Measurements from ENCODE around the gene PANK2.
A peak's percentile ranks its signal among the peaks of the same experiment; 100 is the strongest.
"Not testable (repeated sequence)": the region's sequence is repeated elsewhere in the genome, so short reads cannot be mapped to it uniquely, and the experiment has no call there.

The PANK2 gene

DNA sequence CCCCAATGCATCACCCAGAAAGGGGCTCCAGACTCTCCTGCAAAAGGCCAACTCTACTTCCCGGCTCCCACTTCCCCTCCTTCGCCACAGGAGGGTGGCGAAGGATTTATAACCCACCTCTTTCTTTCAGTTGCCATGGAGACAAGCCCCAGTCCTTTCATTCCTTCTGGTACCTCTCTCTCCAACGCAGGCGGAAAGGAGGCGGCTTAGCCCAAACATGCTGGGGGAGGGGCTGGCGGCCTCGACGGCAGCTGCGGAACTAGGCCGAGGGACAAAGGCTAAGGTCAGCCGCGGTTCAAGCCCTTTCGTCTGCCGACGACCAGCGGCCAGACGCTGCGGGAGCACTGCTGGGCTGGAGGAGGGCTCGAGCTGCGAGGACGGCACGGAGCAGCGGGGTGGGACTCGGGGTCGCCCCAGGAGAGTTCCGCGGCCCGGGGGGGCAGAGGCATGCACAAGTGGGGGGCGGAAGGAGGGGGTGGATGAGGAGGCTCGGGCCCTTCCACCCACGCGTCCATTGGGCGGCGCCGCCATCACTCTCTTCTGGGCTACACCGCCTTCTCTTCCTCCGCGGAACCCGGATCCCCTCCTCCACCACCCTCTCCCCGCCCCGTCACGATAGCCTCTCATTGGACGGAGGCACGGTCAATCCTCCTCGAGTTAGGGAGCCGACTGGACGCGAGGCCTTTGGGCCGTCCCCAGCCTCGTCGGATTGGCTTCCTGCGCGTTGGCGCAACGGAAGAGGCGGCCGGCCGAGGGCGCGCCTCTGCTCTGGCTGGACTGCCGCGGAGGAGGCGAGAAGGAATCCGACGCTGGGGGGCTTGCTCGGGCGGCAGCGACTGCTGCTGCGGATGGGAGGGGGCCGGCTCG, at the start of gene PANK2:
PANK2 (plus strand) TSS at position 766 of the 867 bp plus-strand sequence.
- DNase-seq (ENCODE audit: low read depth, low spot score), result peak; percentile 95

DNA sequence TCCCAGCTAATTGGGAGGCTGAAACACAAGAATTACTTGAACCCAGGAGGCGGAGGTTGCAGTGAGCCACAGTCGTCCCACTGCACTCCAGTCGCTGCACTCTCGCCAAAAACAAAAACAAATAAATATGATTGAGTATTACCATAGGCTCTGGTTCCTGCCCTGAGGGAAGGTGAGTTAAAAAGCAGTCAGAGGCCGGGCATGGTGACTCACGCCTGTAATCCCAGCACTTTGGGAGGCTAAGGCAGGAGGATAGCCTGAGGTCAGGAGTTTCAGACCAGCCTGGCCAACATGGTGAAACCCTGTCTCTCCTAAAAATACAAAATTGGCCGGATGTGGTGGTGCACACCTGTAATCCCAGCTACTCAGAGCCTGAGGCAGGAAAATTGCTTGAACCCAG, 49.0 kb upstream of the PANK2 start:
- not testable (repeated sequence) for DNase-seq (ENCODE audit: low read depth, low spot score)

DNA sequence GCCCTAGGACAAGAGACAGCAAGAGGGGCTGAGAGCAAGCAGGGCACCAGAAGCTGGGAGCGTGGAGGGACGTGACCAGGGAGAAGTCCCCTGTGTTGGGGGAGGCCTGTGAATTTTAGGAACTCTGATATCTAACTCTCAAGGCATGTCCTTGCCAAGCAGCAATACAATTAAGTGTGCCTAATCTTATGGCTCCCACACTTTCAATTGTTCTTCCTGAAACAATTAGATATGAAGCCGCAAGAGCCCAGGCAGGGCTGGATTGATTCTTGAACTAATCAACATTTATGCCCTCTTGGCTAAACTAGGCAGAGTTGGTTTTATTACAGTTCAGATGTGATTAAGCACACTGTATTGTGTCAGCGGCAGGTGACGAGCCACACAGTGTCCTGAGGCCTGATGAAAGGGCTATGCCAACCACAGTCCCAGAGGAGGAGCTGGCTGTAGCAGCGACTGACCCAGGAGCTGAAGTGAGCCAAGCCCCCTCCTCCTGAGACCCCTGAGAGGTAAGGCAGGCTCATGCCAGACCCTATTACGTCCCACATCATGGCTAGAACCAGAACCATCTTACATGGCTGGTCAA, 46.7 kb upstream of the PANK2 start:
- no peak for DNase-seq (ENCODE audit: low read depth, low spot score)

DNA sequence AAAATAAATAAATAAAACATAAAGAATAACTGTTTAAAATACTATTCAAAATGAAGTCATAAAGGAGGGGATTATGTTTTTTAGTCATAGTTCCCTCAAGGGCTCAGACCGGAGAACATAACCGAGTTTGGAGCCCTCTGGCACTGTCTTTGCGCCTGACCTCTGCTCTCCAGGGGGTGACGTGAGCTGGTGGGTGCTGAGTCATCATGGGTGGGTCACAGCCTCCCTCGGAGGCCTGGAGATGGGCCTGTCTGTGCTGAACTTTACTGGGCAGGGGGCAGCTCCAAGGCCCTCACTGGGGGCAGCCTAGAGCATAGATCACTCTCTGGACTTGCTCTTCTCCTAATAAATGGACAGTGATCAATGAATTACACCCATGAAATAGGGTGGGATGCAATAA, 45.7 kb upstream of the PANK2 start:
- DNase-seq (ENCODE audit: low read depth, low spot score), result no peak

DNA sequence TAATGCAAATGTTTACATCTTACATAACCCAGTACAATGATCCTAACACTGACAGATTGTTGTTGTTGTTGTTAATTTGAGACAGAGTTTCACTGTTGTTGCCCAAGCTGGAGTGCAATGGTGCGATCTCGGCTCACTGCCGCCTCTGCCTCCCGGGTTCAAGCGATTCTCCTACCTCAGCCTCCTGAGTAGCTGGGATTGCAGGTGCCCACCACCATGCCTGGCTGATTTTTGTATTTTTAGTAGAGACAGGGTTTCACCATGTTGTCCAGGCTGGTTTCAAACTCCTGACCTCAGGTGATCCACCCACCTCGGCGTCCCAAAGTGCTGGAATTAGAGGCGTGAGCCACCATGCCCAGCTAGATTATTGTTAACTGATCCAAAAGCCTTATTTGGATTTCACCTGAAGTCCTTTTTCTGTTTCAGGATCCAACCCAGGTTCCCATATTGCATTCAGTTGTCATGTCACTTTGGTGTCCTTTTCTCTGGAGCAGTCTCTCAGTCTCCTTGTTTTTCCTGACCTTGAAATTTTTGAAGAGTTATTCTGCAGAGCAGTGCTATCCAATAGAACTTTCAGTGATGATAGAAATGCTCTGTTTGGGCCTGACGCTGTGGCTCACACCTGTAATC, 45.1 kb upstream of the PANK2 start:
- DNase-seq (ENCODE audit: low read depth, low spot score), result not testable (repeated sequence)

DNA sequence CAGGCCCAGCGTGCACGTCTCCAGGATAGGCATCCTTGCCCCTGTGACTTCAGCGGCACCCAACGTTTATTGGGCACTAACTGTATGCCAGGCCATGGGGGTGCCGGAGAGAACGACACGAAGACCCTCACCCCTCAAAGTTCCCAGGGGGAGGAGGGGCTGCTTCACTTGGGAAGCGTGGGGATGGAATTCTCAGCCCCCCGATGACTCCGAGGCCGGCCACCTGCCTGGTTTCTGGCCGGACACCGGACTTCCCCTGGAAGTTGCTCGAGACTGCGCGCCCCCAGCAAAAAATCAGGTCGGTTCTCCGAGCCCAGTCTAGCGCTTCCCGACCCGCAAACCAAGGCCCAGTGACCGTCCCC, 42.8 kb upstream of the PANK2 start:
- no peak for DNase-seq (ENCODE audit: low read depth, low spot score)

DNA sequence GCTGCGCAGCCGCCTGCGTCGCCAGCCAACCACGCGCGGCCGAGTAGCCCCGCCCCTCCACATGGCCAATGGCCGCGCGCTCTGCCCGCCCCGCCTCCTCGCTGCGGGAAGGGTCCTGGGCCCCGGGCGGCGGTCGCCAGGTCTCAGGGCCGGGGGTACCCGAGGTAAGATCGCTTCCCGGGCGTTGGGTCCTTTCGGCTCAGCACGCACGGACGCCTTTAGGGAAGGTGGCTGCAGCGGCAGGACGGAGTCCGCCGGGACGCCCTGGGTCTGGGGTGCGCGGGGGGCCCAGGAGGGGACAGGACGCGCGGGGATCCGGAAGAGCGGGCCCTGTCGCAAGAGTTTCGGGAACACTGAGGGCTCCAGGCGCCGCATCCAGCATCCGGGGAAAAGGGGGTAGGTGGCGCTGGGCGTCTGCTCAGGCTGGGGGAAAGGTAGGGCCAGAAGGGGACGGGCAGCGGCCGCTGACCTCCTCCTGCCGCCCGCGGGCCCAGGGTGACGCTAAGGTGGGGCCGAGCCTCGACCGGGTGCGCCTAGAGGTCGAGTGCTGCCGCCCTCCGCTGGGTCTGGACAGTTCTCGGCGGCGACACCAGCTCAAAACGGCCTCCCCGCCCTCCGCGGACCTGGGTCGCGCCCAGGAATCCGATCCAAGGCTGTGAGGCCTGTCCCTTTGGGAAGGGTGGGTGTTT, 42.3 kb upstream of the PANK2 start, which contains the start of gene MAVS:
MAVS (plus strand) TSS at position 95 of the 689 bp plus-strand sequence. CDS start 7,791 bp downstream, outside the sequence.
- DNase-seq (ENCODE audit: low read depth, low spot score), result peak; percentile 65

DNA sequence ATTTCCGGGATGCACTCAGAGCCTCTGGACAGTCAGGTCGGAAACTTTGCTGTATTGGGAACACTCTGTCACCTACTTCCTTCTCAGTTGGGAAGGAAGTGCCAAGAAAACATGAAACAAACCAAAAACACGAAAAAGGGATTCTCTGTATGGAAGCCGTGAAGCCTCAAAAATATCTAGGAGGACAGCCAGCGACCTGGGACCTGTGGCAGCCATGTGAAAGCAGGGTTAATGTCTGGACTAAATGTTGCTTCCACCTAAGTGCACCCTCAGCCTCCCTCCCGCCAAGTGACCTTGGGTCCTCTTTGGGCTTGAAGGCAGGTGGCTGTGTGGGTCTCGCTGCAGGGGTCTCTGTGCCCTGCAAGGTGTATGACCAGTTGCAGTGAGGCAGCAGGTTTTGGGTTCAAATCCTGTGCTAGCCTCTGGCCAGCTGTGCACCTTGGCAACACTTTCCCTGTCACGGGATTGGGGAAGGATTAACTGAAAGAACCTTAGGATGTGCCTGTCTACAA, 41.7 kb upstream of the PANK2 start:
- DNase-seq (ENCODE audit: low read depth, low spot score), result no peak

DNA sequence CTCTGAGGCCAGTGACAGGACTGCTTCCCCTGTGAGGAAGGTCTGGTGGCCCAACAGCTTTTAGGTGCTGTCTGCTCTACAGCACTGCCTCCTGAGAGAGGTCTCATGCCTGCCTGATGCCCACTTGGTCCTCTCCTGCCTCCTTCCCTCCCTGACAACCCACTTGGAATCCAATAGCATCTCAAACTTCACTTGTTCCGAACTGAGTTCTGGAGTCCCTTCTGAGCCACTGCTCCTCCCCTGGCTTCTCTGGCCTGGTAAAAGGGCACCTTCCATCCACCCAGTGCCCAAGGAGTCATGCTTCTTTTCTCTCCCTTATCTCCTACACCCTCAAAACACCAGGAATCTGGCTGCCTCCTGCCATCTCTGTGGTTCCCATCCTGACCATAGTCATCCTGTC, 40.6 kb upstream of the PANK2 start:
- no peak for DNase-seq (ENCODE audit: low read depth, low spot score)

DNA sequence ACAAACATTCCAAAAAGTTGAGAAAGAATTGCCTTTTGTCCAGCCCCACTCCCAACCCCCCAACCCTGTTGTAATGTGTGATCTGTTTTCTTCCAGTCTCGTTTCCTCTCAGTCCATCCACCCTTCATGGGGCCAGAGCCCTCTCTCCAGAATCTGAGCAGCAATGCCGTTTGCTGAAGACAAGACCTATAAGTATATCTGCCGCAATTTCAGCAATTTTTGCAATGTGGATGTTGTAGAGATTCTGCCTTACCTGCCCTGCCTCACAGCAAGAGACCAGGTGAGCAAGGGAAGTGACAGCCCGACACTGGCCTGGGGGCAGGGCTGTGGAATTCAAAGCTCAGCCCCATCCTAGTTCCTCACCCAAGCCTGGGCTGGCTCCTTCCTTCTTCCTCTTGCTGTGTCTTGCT, 34.7 kb upstream of the PANK2 start:
- no peak for DNase-seq (ENCODE audit: low read depth, low spot score)

DNA sequence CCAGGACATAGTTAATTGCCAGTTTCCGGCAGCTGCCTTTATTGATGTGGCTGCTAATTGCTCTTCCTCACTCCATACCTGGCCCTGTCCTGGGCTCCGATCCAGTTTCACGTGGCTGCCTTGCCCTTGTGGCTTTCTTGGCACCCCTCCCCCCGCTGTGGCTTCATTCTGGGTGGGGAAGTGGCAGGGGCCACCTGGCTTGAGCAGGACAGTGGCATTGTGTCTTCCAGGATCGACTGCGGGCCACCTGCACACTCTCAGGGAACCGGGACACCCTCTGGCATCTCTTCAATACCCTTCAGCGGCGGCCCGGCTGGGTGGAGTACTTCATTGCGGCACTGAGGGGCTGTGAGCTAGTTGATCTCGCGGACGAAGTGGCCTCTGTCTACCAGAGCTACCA, 31.8 kb upstream of the PANK2 start:
- no peak for DNase-seq (ENCODE audit: low read depth, low spot score)

DNA sequence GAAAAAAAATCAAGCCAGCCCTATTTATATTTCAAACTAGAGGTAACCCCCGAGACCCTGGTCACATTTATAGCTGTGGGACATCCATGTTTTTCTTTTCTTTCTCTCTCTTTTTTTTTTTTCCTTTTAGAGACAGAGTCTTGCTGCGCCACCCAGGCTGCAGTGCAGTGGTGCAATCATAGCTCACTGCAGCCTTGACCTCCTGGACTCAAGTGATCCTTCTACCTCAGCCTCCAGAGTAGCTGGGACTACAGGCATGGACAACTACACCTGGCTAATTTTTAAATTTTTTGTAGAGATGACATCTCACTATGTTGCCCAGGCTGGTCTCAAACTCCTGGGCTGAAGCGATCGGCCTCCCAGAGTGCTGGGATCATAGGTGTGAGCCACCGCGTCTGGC, 30.5 kb upstream of the PANK2 start:
- DNase-seq (ENCODE audit: low read depth, low spot score), result no peak

DNA sequence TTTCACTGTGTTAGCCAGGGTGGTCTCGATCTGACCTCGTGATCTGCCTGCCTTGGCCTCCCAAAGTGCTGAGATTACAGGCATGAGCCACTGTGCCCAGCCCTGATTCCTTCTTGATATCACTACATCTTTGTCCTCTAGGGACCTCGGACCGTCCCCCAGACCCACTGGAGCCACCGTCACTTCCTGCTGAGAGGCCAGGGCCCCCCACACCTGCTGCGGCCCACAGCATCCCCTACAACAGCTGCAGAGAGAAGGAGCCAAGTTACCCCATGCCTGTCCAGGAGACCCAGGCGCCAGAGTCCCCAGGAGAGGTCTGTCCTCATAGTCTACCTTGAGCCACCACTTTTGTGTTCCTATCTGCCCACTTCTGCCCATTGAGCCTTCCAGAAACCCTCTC, 28.0 kb upstream of the PANK2 start:
- no peak for DNase-seq (ENCODE audit: low read depth, low spot score)

DNA sequence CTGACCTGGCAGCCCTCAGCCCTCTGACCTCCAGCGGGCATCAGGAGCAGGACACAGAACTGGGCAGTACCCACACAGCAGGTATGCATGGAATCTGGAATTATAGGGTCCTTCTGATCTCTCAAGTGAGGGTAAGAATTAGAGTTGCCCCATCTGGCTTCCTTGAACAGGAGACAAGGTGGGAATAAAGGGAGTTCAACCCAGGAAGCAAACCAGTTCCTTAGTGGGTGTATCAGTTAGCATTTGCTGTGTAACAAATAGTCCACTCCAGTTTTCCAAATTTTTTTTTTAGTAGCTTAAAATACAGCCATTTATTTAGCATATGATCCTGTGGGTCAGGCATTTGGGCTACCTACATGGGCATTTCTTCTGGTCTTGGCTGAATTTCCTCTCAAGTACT, 26.9 kb upstream of the PANK2 start:
- no peak for DNase-seq (ENCODE audit: low read depth, low spot score)

DNA sequence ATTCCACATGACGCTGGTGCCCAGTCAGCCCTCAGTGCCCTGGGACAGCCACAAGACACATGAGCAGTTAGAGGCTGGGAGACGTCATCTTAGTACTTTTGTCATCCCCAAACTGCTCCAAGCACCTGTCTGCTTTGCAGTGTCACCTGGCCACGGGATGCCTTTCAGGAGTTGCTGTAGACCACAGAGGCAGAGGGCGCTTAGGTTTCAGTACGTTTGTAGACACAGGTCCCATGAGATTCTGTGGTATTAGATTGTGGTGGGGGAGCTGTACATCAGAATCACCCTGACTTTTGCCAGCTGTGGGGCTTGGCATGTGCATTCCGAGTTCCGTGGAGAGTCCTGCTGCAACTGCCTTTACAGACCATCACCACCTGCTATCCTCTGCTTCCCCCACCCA, 25.9 kb upstream of the PANK2 start:
- DNase-seq (ENCODE audit: low read depth, low spot score), result no peak

DNA sequence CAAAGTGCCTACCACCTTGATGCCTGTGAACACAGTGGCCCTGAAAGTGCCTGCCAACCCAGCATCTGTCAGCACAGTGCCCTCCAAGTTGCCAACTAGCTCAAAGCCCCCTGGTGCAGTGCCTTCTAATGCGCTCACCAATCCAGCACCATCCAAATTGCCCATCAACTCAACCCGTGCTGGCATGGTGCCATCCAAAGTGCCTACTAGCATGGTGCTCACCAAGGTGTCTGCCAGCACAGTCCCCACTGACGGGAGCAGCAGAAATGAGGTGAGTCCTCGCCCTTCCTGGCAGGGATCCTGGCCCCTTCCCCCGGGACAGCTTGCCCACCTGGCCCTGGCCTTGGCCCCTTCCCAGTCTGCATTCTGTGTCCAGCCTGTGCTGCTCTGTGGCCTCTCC, 24.7 kb upstream of the PANK2 start:
- DNase-seq (ENCODE audit: low read depth, low spot score), result no peak

DNA sequence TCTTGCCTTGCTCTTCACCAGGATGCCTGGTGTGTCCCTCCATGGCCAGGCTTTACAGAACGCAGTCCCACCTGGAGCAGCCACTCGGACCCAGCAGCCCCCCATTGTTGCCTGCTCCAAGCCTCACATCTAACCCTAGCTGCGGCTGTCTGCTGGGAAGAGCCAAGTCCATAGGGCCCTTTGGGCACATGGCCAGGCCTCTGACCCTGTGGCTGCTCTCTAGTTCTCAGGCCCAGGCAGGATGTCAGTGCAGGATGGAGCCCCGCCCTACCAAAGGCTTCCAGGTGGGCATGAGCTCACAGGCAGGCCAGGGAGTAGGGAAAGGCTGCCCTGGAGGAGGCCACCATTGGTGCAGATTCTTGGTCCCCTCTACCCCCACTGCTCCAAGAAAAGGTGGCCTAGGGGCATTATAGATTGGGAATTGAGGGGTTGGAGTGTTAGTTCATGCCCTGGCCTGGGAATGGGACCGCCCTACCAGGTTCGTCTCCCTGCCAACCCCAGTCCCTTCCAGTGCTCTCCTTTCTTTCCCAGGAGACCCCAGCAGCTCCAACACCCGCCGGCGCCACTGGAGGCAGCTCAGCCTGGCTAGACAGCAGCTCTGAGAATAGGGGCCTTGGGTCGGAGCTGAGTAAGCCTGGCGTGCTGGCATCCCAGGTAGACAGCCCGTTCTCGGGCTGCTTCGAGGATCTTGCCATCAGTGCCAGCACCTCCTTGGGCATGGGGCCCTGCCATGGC, 23.9 kb upstream of the PANK2 start:
- no peak for DNase-seq (ENCODE audit: low read depth, low spot score)

DNA sequence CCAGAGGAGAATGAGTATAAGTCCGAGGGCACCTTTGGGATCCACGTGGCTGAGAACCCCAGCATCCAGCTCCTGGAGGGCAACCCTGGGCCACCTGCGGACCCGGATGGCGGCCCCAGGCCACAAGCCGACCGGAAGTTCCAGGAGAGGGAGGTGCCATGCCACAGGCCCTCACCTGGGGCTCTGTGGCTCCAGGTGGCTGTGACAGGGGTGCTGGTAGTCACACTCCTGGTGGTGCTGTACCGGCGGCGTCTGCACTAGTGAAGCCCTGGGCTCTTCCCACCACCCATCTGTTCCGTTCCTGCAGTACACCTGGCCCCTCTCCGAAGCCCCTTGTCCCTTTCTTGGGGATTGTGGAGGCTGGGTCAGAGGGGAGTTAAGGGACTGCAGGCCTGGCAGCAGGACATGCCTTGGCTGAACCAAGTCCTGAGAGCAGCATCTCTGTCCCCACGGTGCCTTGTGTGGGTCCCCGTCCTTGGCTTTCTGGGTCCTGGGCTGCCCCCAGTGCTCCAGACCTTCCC, 23.2 kb upstream of the PANK2 start:
- DNase-seq (ENCODE audit: low read depth, low spot score), result no peak

DNA sequence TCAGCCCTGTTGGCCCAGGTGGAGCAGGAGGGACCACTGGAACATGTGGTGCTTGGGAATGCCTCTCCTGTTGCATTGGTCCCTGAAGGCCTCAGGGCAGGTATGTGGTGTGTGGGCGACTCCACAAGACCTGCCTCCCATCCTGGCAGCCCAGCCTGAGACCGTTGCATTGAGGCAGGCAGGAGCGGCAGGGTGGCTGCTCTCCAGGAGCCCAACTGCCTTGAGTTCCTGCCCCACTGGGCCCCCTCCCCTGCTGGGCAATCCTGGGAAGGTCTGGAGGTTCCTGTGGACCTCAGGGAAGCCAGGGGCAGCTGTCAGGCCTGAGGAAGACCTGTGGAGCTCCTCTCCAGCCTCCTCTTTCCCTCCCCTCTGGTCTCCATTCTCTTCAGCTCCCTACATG, 22.7 kb upstream of the PANK2 start:
- no peak for DNase-seq (ENCODE audit: low read depth, low spot score)

DNA sequence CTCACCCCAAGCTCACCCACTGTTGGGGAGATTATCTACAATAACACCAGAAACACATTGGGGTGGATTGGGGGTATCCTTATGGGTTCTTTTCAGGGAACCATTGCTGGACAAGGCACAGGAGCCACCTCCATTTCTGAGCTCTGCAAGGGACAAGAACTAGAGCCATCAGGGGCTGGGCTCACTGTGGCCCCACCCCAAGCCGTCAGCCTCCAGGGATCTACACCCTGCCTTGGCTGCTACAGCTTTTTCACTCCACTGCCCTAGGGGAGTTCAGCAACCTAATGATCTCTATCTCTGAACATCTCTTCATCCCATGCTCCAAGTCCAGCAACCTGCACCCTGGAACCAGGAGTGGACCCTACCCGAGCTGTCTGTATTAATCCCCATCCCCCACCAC, 21.4 kb upstream of the PANK2 start:
- DNase-seq (ENCODE audit: low read depth, low spot score), result no peak
